NB4 (cell line): ENCODE measurements around the gene HLCS.

Experiments
- DNase-seq: peaks from one replicate; pipeline ENCODE4 v3.0.0; 2010; ENCODE audit warnings: low read depth
- H3K4me3 ChIP-seq: one replicate; pipeline ENCODE4 v1.5.1; 2011; ENCODE audit warnings: mild to moderate bottlenecking, low read depth, low read length, moderate library complexity
- MYC ChIP-seq: IDR thresholded peaks from 2 replicates; pipeline ENCODE4 v1.6.1; 2011; ENCODE audit warnings: low read depth, low read length
- POLR2A ChIP-seq: IDR thresholded peaks from 2 replicates; pipeline ENCODE4 v1.6.1; 2011; ENCODE audit warnings: mild to moderate bottlenecking; ENCODE audit not compliant: insufficient read length; ENCODE audit errors: extremely low read depth
- TF ChIP-seq, protein P1 (sequence below): IDR thresholded peaks from one replicate; pipeline ENCODE4 v1.5.1; 2012; ENCODE audit warnings: low read depth, low read length
- TF ChIP-seq, protein P2 (sequence below): IDR thresholded peaks from 2 replicates; pipeline ENCODE4 v1.6.1; 2011; ENCODE audit warnings: low read depth, low read length

The HLCS gene

DNA sequence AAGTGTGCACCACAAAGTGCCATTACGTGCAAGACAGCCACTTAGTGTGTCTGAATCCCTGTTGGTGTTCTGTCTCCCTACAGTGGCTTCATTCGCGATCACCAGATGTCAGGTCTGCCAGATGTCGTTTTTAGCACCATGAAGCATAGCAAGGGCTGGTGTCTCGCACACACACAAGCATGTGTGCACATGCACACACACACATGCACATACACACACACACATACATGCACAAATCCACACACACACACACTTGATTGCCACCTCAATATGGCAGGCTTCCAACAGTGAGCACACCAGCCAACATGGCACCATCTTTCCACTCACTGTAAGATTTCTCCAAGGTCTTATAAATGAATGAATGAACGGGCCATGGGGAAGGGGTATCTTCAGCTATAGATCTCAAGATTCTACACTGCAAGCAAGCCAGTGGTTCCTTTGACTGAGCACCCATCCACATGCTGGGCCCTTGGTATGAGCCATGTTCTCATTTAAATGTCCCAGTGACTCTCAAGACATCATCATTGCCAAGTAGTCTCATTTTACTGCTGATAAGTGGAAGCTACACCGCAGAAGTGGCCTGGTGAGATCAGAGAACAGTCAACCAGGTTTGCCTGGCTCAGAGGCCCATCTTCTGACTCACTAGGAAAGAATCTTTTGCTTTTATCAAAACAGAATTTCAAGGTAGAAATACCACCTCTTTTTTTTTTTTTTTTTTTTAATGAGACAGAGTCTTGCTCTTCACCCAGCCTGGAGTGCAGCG is 182.7 kb downstream of the HLCS start:
- DNase-seq: no peak
- TF ChIP-seq MYC (no peak), POLR2A (no peak)
- TF ChIP-seq, protein P1, sequence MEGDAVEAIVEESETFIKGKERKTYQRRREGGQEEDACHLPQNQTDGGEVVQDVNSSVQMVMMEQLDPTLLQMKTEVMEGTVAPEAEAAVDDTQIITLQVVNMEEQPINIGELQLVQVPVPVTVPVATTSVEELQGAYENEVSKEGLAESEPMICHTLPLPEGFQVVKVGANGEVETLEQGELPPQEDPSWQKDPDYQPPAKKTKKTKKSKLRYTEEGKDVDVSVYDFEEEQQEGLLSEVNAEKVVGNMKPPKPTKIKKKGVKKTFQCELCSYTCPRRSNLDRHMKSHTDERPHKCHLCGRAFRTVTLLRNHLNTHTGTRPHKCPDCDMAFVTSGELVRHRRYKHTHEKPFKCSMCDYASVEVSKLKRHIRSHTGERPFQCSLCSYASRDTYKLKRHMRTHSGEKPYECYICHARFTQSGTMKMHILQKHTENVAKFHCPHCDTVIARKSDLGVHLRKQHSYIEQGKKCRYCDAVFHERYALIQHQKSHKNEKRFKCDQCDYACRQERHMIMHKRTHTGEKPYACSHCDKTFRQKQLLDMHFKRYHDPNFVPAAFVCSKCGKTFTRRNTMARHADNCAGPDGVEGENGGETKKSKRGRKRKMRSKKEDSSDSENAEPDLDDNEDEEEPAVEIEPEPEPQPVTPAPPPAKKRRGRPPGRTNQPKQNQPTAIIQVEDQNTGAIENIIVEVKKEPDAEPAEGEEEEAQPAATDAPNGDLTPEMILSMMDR: no peak
- TF ChIP-seq, protein P2, sequence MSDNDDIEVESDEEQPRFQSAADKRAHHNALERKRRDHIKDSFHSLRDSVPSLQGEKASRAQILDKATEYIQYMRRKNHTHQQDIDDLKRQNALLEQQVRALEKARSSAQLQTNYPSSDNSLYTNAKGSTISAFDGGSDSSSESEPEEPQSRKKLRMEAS: no peak
- H3K4me3 ChIP-seq: no peak overlapping the region

GRCh38 chr21:36780861-36781260 is 185.6 kb downstream of the HLCS start:
- TF ChIP-seq MYC: no peak
- TF ChIP-seq, protein P2: no peak
- TF ChIP-seq POLR2A: no peak
- TF ChIP-seq, protein P1: no peak
- H3K4me3 ChIP-seq: no peak overlapping the region
- DNase-seq: no peak

DNA sequence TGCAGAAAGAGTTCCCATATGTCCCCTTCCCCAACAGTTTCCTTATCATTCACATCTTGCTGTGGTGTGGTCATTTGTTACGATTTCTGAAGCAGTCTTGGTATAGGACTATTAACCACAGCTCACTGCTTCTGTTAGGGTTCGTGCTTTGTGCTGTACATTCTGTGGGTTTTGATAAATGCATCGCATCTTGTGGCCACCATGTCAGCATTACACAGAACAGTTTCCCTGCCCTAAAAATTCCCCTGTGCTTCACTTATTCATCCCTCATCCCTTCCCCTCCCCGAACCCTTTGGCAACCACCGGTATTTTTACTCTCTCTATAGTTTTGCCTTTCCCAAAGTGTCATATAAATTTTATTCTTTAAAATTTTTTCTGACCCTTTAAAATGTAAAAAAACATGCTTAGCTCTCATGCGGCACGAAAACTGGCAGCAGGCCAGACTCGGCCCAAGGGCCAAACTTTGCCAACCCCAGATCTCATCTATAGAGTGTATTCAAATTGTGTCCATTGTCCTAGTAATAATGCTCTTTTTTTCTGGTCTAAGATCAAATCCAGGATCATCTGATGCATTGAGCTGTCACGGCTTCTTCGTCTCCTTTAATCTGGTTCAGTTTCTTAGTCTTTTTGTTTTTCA is 189.4 kb downstream of the HLCS start:
- peak; percentile 7 for DNase-seq
- TF ChIP-seq, protein P1: no peak
- TF ChIP-seq POLR2A: no peak
- TF ChIP-seq MYC: no peak
- TF ChIP-seq, protein P2: no peak
- no peak overlapping the region for H3K4me3 ChIP-seq

GRCh38 chr21:36773995-36774394 is 192.5 kb downstream of the HLCS start:
- TF ChIP-seq MYC: no peak
- no peak for TF ChIP-seq POLR2A
- TF ChIP-seq, protein P2: no peak
- TF ChIP-seq, protein P1: no peak
- DNase-seq: no peak
- no peak overlapping the region for H3K4me3 ChIP-seq

GRCh38 chr21:36773117-36773516 is 193.4 kb downstream of the HLCS start:
- TF ChIP-seq POLR2A (no peak), MYC (no peak)
- TF ChIP-seq, protein P1: no peak
- TF ChIP-seq, protein P2: no peak
- H3K4me3 ChIP-seq: no peak overlapping the region
- no peak for DNase-seq
